ENCODE data around the gene UBE2J1. TPM values are rescaled to one million over a fixed set of nuclear protein-coding genes. Genes with fewer than 3 reads are reported as not detected.

Gene UBE2J1
- total RNA-seq = 80.1 and 210 TPM in 2 replicates

DNA sequence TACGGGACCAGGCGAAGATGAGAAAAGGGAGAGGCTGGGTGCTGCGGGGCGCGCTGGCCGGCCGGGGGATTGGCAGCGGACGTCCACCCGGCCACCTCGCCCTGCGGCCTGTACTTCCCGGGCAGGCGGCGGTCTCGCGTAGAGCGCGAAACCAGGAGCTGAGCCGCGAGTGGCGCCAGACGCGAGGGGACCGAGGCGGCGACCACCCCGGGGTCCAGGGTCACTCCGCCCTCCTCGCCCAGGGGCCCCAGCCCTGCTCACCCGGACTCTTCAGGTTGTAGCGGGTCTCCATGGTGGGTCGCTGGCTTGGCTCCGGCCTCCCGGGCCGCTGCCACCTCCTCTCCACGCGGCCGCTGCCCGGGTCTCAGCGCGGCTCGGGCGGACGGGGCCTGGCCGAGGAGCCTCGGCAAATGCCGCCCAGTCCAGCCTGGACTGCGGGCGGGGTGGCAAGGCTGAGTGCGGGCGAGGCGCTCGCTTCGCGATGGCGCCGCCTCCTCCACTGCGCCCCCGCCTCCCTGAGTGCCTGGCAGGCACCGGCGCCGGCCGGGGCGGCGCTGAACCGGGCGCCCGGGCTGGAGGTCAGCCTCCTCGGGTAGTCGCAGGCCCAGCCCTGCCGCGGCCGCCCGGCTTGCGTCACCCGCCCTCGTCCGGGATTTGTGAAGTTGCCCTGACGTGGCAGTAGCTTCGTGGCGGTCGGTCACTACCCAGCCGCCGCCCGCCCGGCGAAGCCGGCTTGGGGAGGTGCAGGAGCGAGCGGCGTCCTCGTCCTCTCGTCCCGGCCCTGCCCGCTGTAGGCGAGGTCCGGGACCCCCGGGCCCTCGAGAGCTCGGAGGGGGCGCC lies at the start of gene UBE2J1:
UBE2J1 (minus strand) TSS at position 445 of the 840 bp plus-strand sequence; CDS start at position 292, 153 bp downstream.

GRCh38 chr6:89315249-89315885 lies 37.2 kb downstream of the UBE2J1 start, which contains the start of gene GABRR2:
TSS of gene GABRR2 (minus strand) at chr6:89315299. CDS start at chr6:89315165, 134 bp downstream.

Other genes starting within 250 kb of the UBE2J1 start
- gene SRSF12, start 234.7 kb downstream of the UBE2J1 start, total RNA-seq = 0.43 and 1.2 TPM in 2 replicates
- 1.6 and 2.6 TPM in 2 replicates for gene PM20D2, start 206.7 kb downstream of the UBE2J1 start, total RNA-seq
- gene GABRR1, start 135.4 kb downstream of the UBE2J1 start, total RNA-seq = not detected in 2 replicates
- gene GABRR2, start 37.4 kb downstream of the UBE2J1 start, total RNA-seq = 0.54 and 1.2 TPM in 2 replicates
- gene RRAGD, start 59.6 kb upstream of the UBE2J1 start, total RNA-seq = 0.54 and 0.79 TPM in 2 replicates
- gene ANKRD6, start 80.4 kb upstream of the UBE2J1 start, total RNA-seq = 3.1 and 14.5 TPM in 2 replicates